RWPE1 (cell line): Measurements from ENCODE around the gene FGF19.

Experiments used
- CTCF ChIA-PET: fragments of 350-600 bp; sonication (Branson Sonifier 250); formaldehyde crosslinking; extraction: SDS; loops from one replicate; lab custom pipeline; 2021; lab: Yijun Ruan, JAX
- POLR2A ChIA-PET: fragments of 400-600 bp; formaldehyde crosslinking; extraction: SDS; loops from one replicate; lab custom pipeline; 2020; ENCODE audit warnings: antibody characterized with exemption; ENCODE audit not compliant: low non-redundant PET; lab: Yijun Ruan, JAX
- DNase-seq: peaks from one replicate; pipeline ENCODE4 v3.0.0; 2012; ENCODE audit warnings: low spot score
- H3K27ac ChIP-seq: fragments of 450-650 bp; 2 replicates; pipeline ENCODE4 v1.5.1; 2017
- CTCF ChIP-seq: fragments of 450-650 bp; conservative IDR thresholded peaks from 2 replicates; pipeline ENCODE4 v1.5.1; 2017; ENCODE audit warnings: low read depth, mild to moderate bottlenecking

The FGF19 gene

GRCh38 chr11:69648679-69649575, 54.9 kb downstream of the FGF19 start:
- POLR2A ChIA-PET, result no interaction called here
- CTCF ChIA-PET, result interaction anchor here (0.6 to 1.3 kb wide), 2 partner anchors 548 kb away, joined by 4 to 5 read pairs; no protein-coding TSS in a partner anchor
- DNase-seq, result no peak
- no peak for TF ChIP-seq CTCF
- H3K27ac ChIP-seq, result peak overlapping the region; percentile 87
